ENCODE data around the gene SMYD1.

SMYD1 gene

GRCh38 chr2:88032070-88032702, 35.4 kb upstream of the SMYD1 start:
- H3K23ac ChIP-seq (ENCODE audit: low read depth, low read length, poor library complexity), result no peak overlapping the region
- H3K79me1 ChIP-seq (ENCODE audit: low read depth, low read length), result no peaks in the 10 kb centered on the region
- no peak overlapping the region for H4K8ac ChIP-seq (ENCODE audit: low read depth, low read length)
- H3K4ac ChIP-seq (ENCODE audit: low read length), result no peak overlapping the region
- DNase-seq (ENCODE audit: low spot score), result no peak
- H3K4me2 ChIP-seq (ENCODE audit: insufficient read depth, low read length, poor library complexity, severe bottlenecking), result no peak overlapping the region
- no CpG with 5 or more reads among the region's 7 CpGs for WGBS, 2 donors (ENCODE audit: extremely low coverage in 2 of 2, insufficient read length in 2 of 2, insufficient replicate concordance in 1 of 2)
- no peak overlapping the region for H2BK120ac ChIP-seq (ENCODE audit: low read depth, low read length)
- H3K18ac ChIP-seq (ENCODE audit: low read length), result no peak overlapping the region
- H2BK15ac ChIP-seq (ENCODE audit: low read length), result no peak overlapping the region
- no peak overlapping the region for H4K91ac ChIP-seq (ENCODE audit: low read depth, low read length, poor library complexity)
- H2AK5ac ChIP-seq (ENCODE audit: low read depth, low read length), result no peak overlapping the region
- H2AFZ ChIP-seq (ENCODE audit: low read length), result no peak overlapping the region
- no peak overlapping the region for H3K14ac ChIP-seq (ENCODE audit: low read length)
- H3K27me3 ChIP-seq (ENCODE audit: control insufficient read depth in 3 of 3, insufficient read depth in 3 of 3, low read depth in 1 of 3, low read length in 3 of 3), result no peaks in the 10 kb centered on the region
- no peak overlapping the region for H3K9ac ChIP-seq (ENCODE audit: low read depth, low read length, poor library complexity)
- H3K9me3 ChIP-seq (replicated peaks in 1 of 2; ENCODE audit: control insufficient read depth in 2 of 2, insufficient read depth in 1 of 2, low read depth in 1 of 2, low read length in 2 of 2), result peaks cover 0 to 8% of the 10 kb centered on the region in 2 donors
- H2BK12ac ChIP-seq (ENCODE audit: low read length), result no peak overlapping the region
- peaks cover 3 to 95% of the 10 kb centered on the region in 2 donors for H3K36me3 ChIP-seq (replicated peaks in 1 of 2; ENCODE audit: control insufficient read depth in 2 of 2, insufficient read depth in 2 of 2, low read length in 2 of 2)
- no peak overlapping the region for H3K4me3 ChIP-seq (ENCODE audit: low read length in 2 of 2)
- H3K27ac ChIP-seq (replicated peaks; ENCODE audit: low read length), result no peak overlapping the region
- no peaks in the 10 kb centered on the region for H3K4me1 ChIP-seq (ENCODE audit: control insufficient read depth in 2 of 2, insufficient read depth in 1 of 2, low read depth in 1 of 2, low read length in 2 of 2)
- no peak overlapping the region for H2BK5ac ChIP-seq (ENCODE audit: low read length)

- H4K8ac ChIP-seq (ENCODE audit: low read depth, low read length), result no peak overlapping the region
- no peaks in the 10 kb centered on the region for H3K4me1 ChIP-seq (ENCODE audit: control insufficient read depth in 2 of 2, insufficient read depth in 1 of 2, low read depth in 1 of 2, low read length in 2 of 2)
- H2BK15ac ChIP-seq (ENCODE audit: low read length), result no peak overlapping the region
- no peak overlapping the region for H2AFZ ChIP-seq (ENCODE audit: low read length)
- DNase-seq (ENCODE audit: low spot score), result no peak
- no peak overlapping the region for H3K18ac ChIP-seq (ENCODE audit: low read length)
- H3K4me3 ChIP-seq (ENCODE audit: low read length in 2 of 2), result no peak overlapping the region
- peaks cover 0 to 8% of the 10 kb centered on the region in 2 donors for H3K9me3 ChIP-seq (replicated peaks in 1 of 2; ENCODE audit: control insufficient read depth in 2 of 2, insufficient read depth in 1 of 2, low read depth in 1 of 2, low read length in 2 of 2)
- no peak overlapping the region for H2BK12ac ChIP-seq (ENCODE audit: low read length)
- no peak overlapping the region for H3K23ac ChIP-seq (ENCODE audit: low read depth, low read length, poor library complexity)
- no peak overlapping the region for H2AK5ac ChIP-seq (ENCODE audit: low read depth, low read length)
- H3K4me2 ChIP-seq (ENCODE audit: insufficient read depth, low read length, poor library complexity, severe bottlenecking), result no peak overlapping the region
- no CpG with 5 or more reads among the region's 2 CpGs for WGBS, 2 donors (ENCODE audit: extremely low coverage in 2 of 2, insufficient read length in 2 of 2, insufficient replicate concordance in 1 of 2)
- H3K36me3 ChIP-seq (replicated peaks in 1 of 2; ENCODE audit: control insufficient read depth in 2 of 2, insufficient read depth in 2 of 2, low read length in 2 of 2), result peaks cover 0 to 61% of the 10 kb centered on the region in 2 donors
- H2BK5ac ChIP-seq (ENCODE audit: low read length), result no peak overlapping the region
- no peak overlapping the region for H3K14ac ChIP-seq (ENCODE audit: low read length)
- H3K9ac ChIP-seq (ENCODE audit: low read depth, low read length, poor library complexity), result no peak overlapping the region
- H2BK120ac ChIP-seq (ENCODE audit: low read depth, low read length), result no peak overlapping the region
- H3K79me1 ChIP-seq (ENCODE audit: low read depth, low read length), result no peaks in the 10 kb centered on the region
- no peak overlapping the region for H3K27ac ChIP-seq (replicated peaks; ENCODE audit: low read length)
- H3K4ac ChIP-seq (ENCODE audit: low read length), result no peak overlapping the region
- H4K91ac ChIP-seq (ENCODE audit: low read depth, low read length, poor library complexity), result no peak overlapping the region
- H3K27me3 ChIP-seq (ENCODE audit: control insufficient read depth in 3 of 3, insufficient read depth in 3 of 3, low read depth in 1 of 3, low read length in 3 of 3), result no peaks in the 10 kb centered on the region
These were observed 31.4 kb upstream of the SMYD1 start for GRCh38 chr2:88036182-88036581.

GRCh38 chr2:88036606-88037005, 31.0 kb upstream of the SMYD1 start:
- no peak overlapping the region for H2AFZ ChIP-seq (ENCODE audit: low read length)
- no peak overlapping the region for H3K14ac ChIP-seq (ENCODE audit: low read length)
- no peaks in the 10 kb centered on the region for H3K27me3 ChIP-seq (ENCODE audit: control insufficient read depth in 3 of 3, insufficient read depth in 3 of 3, low read depth in 1 of 3, low read length in 3 of 3)
- no peak overlapping the region for H3K27ac ChIP-seq (replicated peaks; ENCODE audit: low read length)
- H2BK120ac ChIP-seq (ENCODE audit: low read depth, low read length), result no peak overlapping the region
- DNase-seq (ENCODE audit: low spot score), result no peak
- no peak overlapping the region for H3K18ac ChIP-seq (ENCODE audit: low read length)
- H3K23ac ChIP-seq (ENCODE audit: low read depth, low read length, poor library complexity), result no peak overlapping the region
- H3K9me3 ChIP-seq (replicated peaks in 1 of 2; ENCODE audit: control insufficient read depth in 2 of 2, insufficient read depth in 1 of 2, low read depth in 1 of 2, low read length in 2 of 2), result peaks cover 0 to 8% of the 10 kb centered on the region in 2 donors
- no peaks in the 10 kb centered on the region for H3K4me1 ChIP-seq (ENCODE audit: control insufficient read depth in 2 of 2, insufficient read depth in 1 of 2, low read depth in 1 of 2, low read length in 2 of 2)
- no peak overlapping the region for H3K9ac ChIP-seq (ENCODE audit: low read depth, low read length, poor library complexity)
- no peak overlapping the region for H2BK15ac ChIP-seq (ENCODE audit: low read length)
- no peaks in the 10 kb centered on the region for H3K79me1 ChIP-seq (ENCODE audit: low read depth, low read length)
- no peak overlapping the region for H2AK5ac ChIP-seq (ENCODE audit: low read depth, low read length)
- H4K8ac ChIP-seq (ENCODE audit: low read depth, low read length), result no peak overlapping the region
- peaks cover 0 to 58% of the 10 kb centered on the region in 2 donors for H3K36me3 ChIP-seq (replicated peaks in 1 of 2; ENCODE audit: control insufficient read depth in 2 of 2, insufficient read depth in 2 of 2, low read length in 2 of 2)
- no peak overlapping the region for H4K91ac ChIP-seq (ENCODE audit: low read depth, low read length, poor library complexity)
- H3K4ac ChIP-seq (ENCODE audit: low read length), result no peak overlapping the region
- no peak overlapping the region for H3K4me2 ChIP-seq (ENCODE audit: insufficient read depth, low read length, poor library complexity, severe bottlenecking)
- H3K4me3 ChIP-seq (ENCODE audit: low read length in 2 of 2), result no peak overlapping the region
- H2BK5ac ChIP-seq (ENCODE audit: low read length), result no peak overlapping the region
- H2BK12ac ChIP-seq (ENCODE audit: low read length), result no peak overlapping the region

GRCh38 chr2:88038263-88039105, 29.1 kb upstream of the SMYD1 start:
- Histone ChIP-seq H3K4me2 (ENCODE audit: insufficient read depth, low read length, poor library complexity, severe bottlenecking) (no peak overlapping the region), H2BK12ac (ENCODE audit: low read length) (no peak overlapping the region), H2BK5ac (ENCODE audit: low read length) (no peak overlapping the region), H3K36me3 (replicated peaks in 1 of 2; ENCODE audit: control insufficient read depth in 2 of 2, insufficient read depth in 2 of 2, low read length in 2 of 2) (peaks cover 0 to 41% of the 10 kb centered on the region in 2 donors), H3K27ac (replicated peaks; ENCODE audit: low read length) (no peak overlapping the region), H2BK15ac (ENCODE audit: low read length) (no peak overlapping the region), H3K79me1 (ENCODE audit: low read depth, low read length) (no peaks in the 10 kb centered on the region), H4K8ac (ENCODE audit: low read depth, low read length) (no peak overlapping the region), H3K14ac (ENCODE audit: low read length) (no peak overlapping the region), H3K4me1 (ENCODE audit: control insufficient read depth in 2 of 2, insufficient read depth in 1 of 2, low read depth in 1 of 2, low read length in 2 of 2) (peaks cover 0 to 2% of the 10 kb centered on the region in 2 donors), H2BK120ac (ENCODE audit: low read depth, low read length) (no peak overlapping the region), H2AFZ (ENCODE audit: low read length) (no peak overlapping the region), H2AK5ac (ENCODE audit: low read depth, low read length) (no peak overlapping the region), H3K23ac (ENCODE audit: low read depth, low read length, poor library complexity) (no peak overlapping the region), H3K4me3 (ENCODE audit: low read length in 2 of 2) (no peak overlapping the region), H3K4ac (ENCODE audit: low read length) (no peak overlapping the region), H3K18ac (ENCODE audit: low read length) (no peak overlapping the region), H3K27me3 (ENCODE audit: control insufficient read depth in 3 of 3, insufficient read depth in 3 of 3, low read depth in 1 of 3, low read length in 3 of 3) (no peaks in the 10 kb centered on the region), H4K91ac (ENCODE audit: low read depth, low read length, poor library complexity) (no peak overlapping the region), H3K9me3 (replicated peaks in 1 of 2; ENCODE audit: control insufficient read depth in 2 of 2, insufficient read depth in 1 of 2, low read depth in 1 of 2, low read length in 2 of 2) (peaks cover 0 to 8% of the 10 kb centered on the region in 2 donors), H3K9ac (ENCODE audit: low read depth, low read length, poor library complexity) (no peak overlapping the region)
- no peak for DNase-seq (ENCODE audit: low spot score)
- no CpG with 5 or more reads among the region's 4 CpGs for WGBS, 2 donors (ENCODE audit: extremely low coverage in 2 of 2, insufficient read length in 2 of 2, insufficient replicate concordance in 1 of 2)
